H1 (cell line): ENCODE measurements around the gene STIL. TPM values are rescaled to one million over a fixed set of nuclear protein-coding genes. Genes with fewer than 3 reads are reported as not detected.

ENCODE experiments used
- CTCF ChIA-PET: fragments of 300-600 bp; sonication (Branson Sonifier 250); formaldehyde crosslinking; loops from one replicate; lab custom pipeline; 2021; ENCODE audit not compliant: partially characterized antibody; lab: Charles Lee
- POLR2A ChIA-PET: fragments of 300-600 bp; sonication (Branson Sonifier 250); formaldehyde crosslinking; loops from one replicate; lab custom pipeline; 2021; ENCODE audit warnings: inconsistent platforms; ENCODE audit not compliant: partially characterized antibody; lab: Charles Lee
- DNase-seq, 2 experiments: peaks; one replicate each; pipeline versions ENCODE4 v3.0.0 to v3.0.0-alpha.2; 2010 to 2022; ENCODE audit warnings: low spot score in 2 of 2, low read depth in 1 of 2, mixed read lengths in 1 of 2
- FAIRE-seq: peaks from 2 replicates; lab custom pipeline; 2011; peaks lifted over from hg19 to GRCh38; lab: Jason Lieb, UNC
- H2AFZ ChIP-seq: 2 replicates; pipeline ENCODE4 v1.8.1; 2012; ENCODE audit warnings: low read length, inconsistent platforms
- H2AK5ac ChIP-seq: 2 replicates; pipeline ENCODE4 v1.6.1; 2013; ENCODE audit warnings: low read depth, low read length
- H2BK120ac ChIP-seq: replicated peaks from 2 replicates; pipeline ENCODE3; 2013; ENCODE audit warnings: low read depth, low read length, inconsistent platforms
- H2BK12ac ChIP-seq: 2 replicates; pipeline ENCODE4 v1.6.1; 2013; ENCODE audit warnings: low read depth, low read length
- H2BK15ac ChIP-seq: 2 replicates; pipeline ENCODE4 v1.6.1; 2013; ENCODE audit warnings: low read length
- H2BK20ac ChIP-seq: 2 replicates; pipeline ENCODE4 v1.6.1; 2013; ENCODE audit warnings: low read length
- H2BK5ac ChIP-seq: 2 replicates; pipeline ENCODE4 v1.6.1; 2013; ENCODE audit warnings: low read depth, low read length
- H3K14ac ChIP-seq: 2 replicates; pipeline ENCODE4 v1.6.1; 2013; ENCODE audit warnings: inconsistent platforms; ENCODE audit not compliant: insufficient read length
- H3K18ac ChIP-seq: 2 replicates; pipeline ENCODE4 v1.6.1; 2013; ENCODE audit warnings: low read length; ENCODE audit errors: extremely low read depth
- H3K23ac ChIP-seq: 2 replicates; pipeline ENCODE4 v1.6.1; 2013; ENCODE audit warnings: inconsistent platforms; ENCODE audit not compliant: insufficient read length
- H3K23me2 ChIP-seq: 2 replicates; pipeline ENCODE4 v1.6.1; 2013; ENCODE audit warnings: low read depth, low read length
- H3K27ac ChIP-seq: 2 replicates; pipeline ENCODE4 v1.6.1; 2011; ENCODE audit warnings: low read depth, low read length, inconsistent platforms
- H3K27me3 ChIP-seq, 4 experiments: replicated peaks in 1 of 4; 1 replicate in 1 of 4; 2 replicates in 3 of 4; pipeline versions ENCODE4 v1.6.1 to v1.8.1; 2011 to 2013; ENCODE audit warnings: low read length in 3 of 4, mild to moderate bottlenecking in 3 of 4, inconsistent platforms in 2 of 4, mixed read lengths in 2 of 4, moderate library complexity in 1 of 4; ENCODE audit not compliant: control insufficient read depth in 3 of 4, insufficient read depth in 3 of 4; ENCODE audit errors: extremely low read depth in 1 of 4
- H3K36me3 ChIP-seq, 4 experiments: 2 replicates each; pipeline versions ENCODE4 v1.6.1 to v1.8.1; 2011 to 2013; ENCODE audit warnings: mild to moderate bottlenecking in 4 of 4, low read length in 3 of 4, moderate library complexity in 2 of 4, control low read depth in 1 of 4, inconsistent platforms in 1 of 4; ENCODE audit not compliant: insufficient read depth in 4 of 4, control insufficient read depth in 2 of 4
- H3K4ac ChIP-seq: replicated peaks from 2 replicates; pipeline ENCODE3; 2013; ENCODE audit warnings: low read length, low read depth, mixed read lengths, inconsistent platforms; ENCODE audit not compliant: insufficient read length
- H3K4me1 ChIP-seq, 4 experiments: replicated peaks in 1 of 4; 1 replicate in 1 of 4; 2 replicates in 3 of 4; pipeline versions ENCODE4 v1.6.1 to v1.8.1; 2011 to 2013; ENCODE audit warnings: low read length in 3 of 4, inconsistent platforms in 2 of 4, mixed read lengths in 1 of 4; ENCODE audit not compliant: insufficient read depth in 4 of 4, control insufficient read depth in 3 of 4
- H3K4me2 ChIP-seq, 2 experiments: 2 replicates each; pipeline versions ENCODE4 v1.6.1 to v1.8.1; 2011 to 2013; ENCODE audit warnings: low read depth in 2 of 2, low read length in 2 of 2, control low read depth in 1 of 2, inconsistent platforms in 1 of 2, mild to moderate bottlenecking in 1 of 2; ENCODE audit not compliant: insufficient read depth in 1 of 2
- H3K4me3 ChIP-seq, 4 experiments: fragments of 200-600, 300-600 bp in 1 of 4; sonication (generic), shearing (Covaris generic), sonication (Bioruptor Twin) in 1 of 4; 2 replicates each; pipeline versions ENCODE4 v1.5.1 to v1.8.1; 2011 to 2016; ENCODE audit warnings: low read length in 4 of 4, low read depth in 3 of 4, control low read depth in 2 of 4, inconsistent platforms in 2 of 4, mild to moderate bottlenecking in 2 of 4, mixed read lengths in 1 of 4, moderate library complexity in 1 of 4; ENCODE audit not compliant: insufficient read depth in 2 of 4; ENCODE audit errors: extremely low read depth in 1 of 4
- H3K56ac ChIP-seq: replicated peaks from 2 replicates; pipeline ENCODE3; 2013; ENCODE audit warnings: low read depth, mild to moderate bottlenecking, mixed read lengths, low read length, inconsistent platforms; ENCODE audit not compliant: insufficient read length
- H3K79me1 ChIP-seq: 2 replicates; pipeline ENCODE4 v1.6.1; 2013; ENCODE audit warnings: low read depth, low read length, control low read depth
- H3K79me2 ChIP-seq, 2 experiments: 2 replicates each; pipeline versions ENCODE4 v1.6.1 to v1.8.1; 2012 to 2013; ENCODE audit warnings: low read length in 2 of 2, mild to moderate bottlenecking in 2 of 2, inconsistent platforms in 1 of 2; ENCODE audit not compliant: insufficient read depth in 2 of 2, control insufficient read depth in 1 of 2
- H3K9ac ChIP-seq, 4 experiments: replicated peaks in 1 of 4; 1 replicate in 1 of 4; 2 replicates in 3 of 4; pipeline versions ENCODE4 v1.6.1 to v1.8.1; 2011 to 2013; ENCODE audit warnings: low read depth in 3 of 4, low read length in 3 of 4, control low read depth in 2 of 4, mild to moderate bottlenecking in 2 of 4, moderate library complexity in 2 of 4, inconsistent platforms in 1 of 4; ENCODE audit errors: extremely low read depth in 1 of 4
- H3K9me3 ChIP-seq, 2 experiments: 2 replicates each; pipeline versions ENCODE4 v1.6.1 to v1.8.1; 2012 to 2013; ENCODE audit warnings: mild to moderate bottlenecking in 2 of 2, moderate library complexity in 2 of 2, control low read depth in 1 of 2, inconsistent platforms in 1 of 2, low read depth in 1 of 2, low read length in 1 of 2, mixed read lengths in 1 of 2; ENCODE audit not compliant: insufficient read depth in 2 of 2
- H4K20me1 ChIP-seq, 2 experiments: replicated peaks in 1 of 2; 2 replicates each; pipeline versions ENCODE3 to v1.8.1; 2011 to 2013; ENCODE audit warnings: inconsistent platforms in 2 of 2, low read length in 2 of 2, mild to moderate bottlenecking in 1 of 2; ENCODE audit not compliant: insufficient read depth in 2 of 2, control insufficient read depth in 1 of 2
- H4K5ac ChIP-seq: 2 replicates; pipeline ENCODE4 v1.6.1; 2013; ENCODE audit warnings: low read length, low read depth, mixed read lengths, inconsistent platforms; ENCODE audit not compliant: insufficient read length
- H4K8ac ChIP-seq: 2 replicates; pipeline ENCODE4 v1.8.0; 2013; ENCODE audit warnings: mild to moderate bottlenecking, moderate library complexity, low read length, inconsistent platforms; ENCODE audit not compliant: insufficient read depth; ENCODE audit errors: extremely low read depth
- H4K91ac ChIP-seq: replicated peaks from 2 replicates; pipeline ENCODE3; 2013; ENCODE audit warnings: low read length, mixed read lengths, inconsistent platforms; ENCODE audit not compliant: insufficient read length
- BACH1 ChIP-seq: IDR thresholded peaks from 2 replicates; pipeline ENCODE4 v1.6.1; 2012; ENCODE audit warnings: low read length, improper control_type of control experiment
- POU5F1 ChIP-seq: IDR thresholded peaks from 2 replicates; pipeline ENCODE4 v1.6.1; 2011; ENCODE audit warnings: low read depth, mild to moderate bottlenecking, low read length, moderate library complexity
- WGBS, 2 experiments: shearing (Covaris generic) in 1 of 2; methylation state at CpG; one replicate each; pipeline versions ENCODE4 v1.1.6 to v1.1.7; 2013 to 2015; ENCODE audit warnings: low lambda C conversion rate in 2 of 2, mixed read lengths in 2 of 2, inconsistent platforms in 1 of 2, low coverage in 1 of 2, missing lambda C conversion rate in 1 of 2; ENCODE audit not compliant: insufficient replicate concordance in 2 of 2, insufficient coverage in 1 of 2, insufficient read length in 1 of 2; ENCODE audit errors: extremely low coverage in 1 of 2, missing lambda C conversion rate in 1 of 2; 5-methylcytosine and 5-hydroxymethylcytosine counted together
- polyA plus RNA-seq, 7 experiments: library from polyadenylated mRNA; depleted of rRNA in 3 of 7; stranded (reverse) in 5 of 7; unstranded in 2 of 7; fragments of >200 nt in 5 of 7; fragments of 200-250 nt in 2 of 7; gene quantifications; 1 replicate in 5 of 7; 2 replicates in 1 of 7; 4 replicates in 1 of 7; pipeline versions ENCODE4 v1.2.1 to v1.2.3, GENCODE V29; 2011 to 2013; ENCODE audit warnings: missing spikeins in 2 of 7, mixed read lengths in 2 of 7
- total RNA-seq: library from RNA; stranded (reverse); fragmentation: NEBNext Ultra II Directional; extraction: Animal tissue kit (Norgen Biotek cat#: 25700); gene quantifications from 2 replicates; pipeline ENCODE4 v1.2.1, GENCODE V29; 2021

Gene STIL
- total and polyA plus RNA-seq, 2 of the 8 experiments (the other 6 are each of a cell fraction or from before 2014, with no cell fraction given): 13.6 to 25.1 TPM

- POLR2A ChIA-PET: interaction anchor here (0.8 to 1.4 kb wide), 2 partner anchors 18 to 28 kb away, joined by 3 read pairs; no protein-coding TSS in a partner anchor
- Histone ChIP-seq H4K8ac (peak overlapping the region; percentile 18; the same call in 1 of the 2 replicates), H3K79me2 (no peaks in the 10 kb centered on the region), H2BK12ac (peak overlapping the region; percentile 29; the same call in 1 of the 2 replicates), H3K36me3 (no peaks in the 10 kb centered on the region), H3K56ac (no peak overlapping the region), H2BK5ac (no peak overlapping the region), H2BK120ac (no peak overlapping the region), H3K79me1 (no peaks in the 10 kb centered on the region), H3K27ac (no peak overlapping the region), H3K9me3 (no peaks in the 10 kb centered on the region), H2AK5ac (no peak overlapping the region), H2AFZ (no peak overlapping the region; the same call in 1 of the 2 replicates), H3K9ac (no peak overlapping the region), H3K23me2 (no peaks in the 10 kb centered on the region; the same call in 1 of the 2 replicates), H3K4me3 (no peak overlapping the region), H2BK20ac (no peak overlapping the region), H3K27me3 (peaks cover 2 to 35% (median 27%) of the 10 kb centered on the region in 4 experiments), H3K4me2 (no peak overlapping the region), H4K20me1 (no peaks in the 10 kb centered on the region), H2BK15ac (no peak overlapping the region), H3K4ac (no peak overlapping the region), H4K5ac (no peak overlapping the region), H3K23ac (no peak overlapping the region), H3K4me1 (peaks cover 5 to 25% (median 16%) of the 10 kb centered on the region in 4 experiments), H4K91ac (no peak overlapping the region), H3K18ac (no peak overlapping the region), H3K14ac (no peak overlapping the region)
- FAIRE-seq (no peak), DNase-seq (no peak)
- CTCF ChIA-PET: interaction anchor here (0.9 to 3.5 kb wide), 13 partner anchors 8 to 334 kb away, joined by 3 to 23 read pairs (median 3); partner anchors contain the start of gene FOXD2
- 68% methylated on average over 9 of the region's 9 CpGs; no CpG with 5 or more reads in 1 of the 2 experiments for WGBS, 2 experiments
- TF ChIP-seq POU5F1 (no peak), BACH1 (no peak)
These were observed 102.1 kb downstream of the STIL start for GRCh38 chr1:47211796-47212269.
